GM12874 (cell line): Measurements from ENCODE around the gene FRMD4B.

ENCODE experiments used
- TF ChIP-seq, protein P1 (sequence below): IDR thresholded peaks from 2 replicates; pipeline ENCODE4 v1.5.1; 2011; ENCODE audit warnings: low read depth, mild to moderate bottlenecking, control low read depth, low read length, moderate library complexity; ENCODE audit not compliant: insufficient read depth

The FRMD4B gene

DNA sequence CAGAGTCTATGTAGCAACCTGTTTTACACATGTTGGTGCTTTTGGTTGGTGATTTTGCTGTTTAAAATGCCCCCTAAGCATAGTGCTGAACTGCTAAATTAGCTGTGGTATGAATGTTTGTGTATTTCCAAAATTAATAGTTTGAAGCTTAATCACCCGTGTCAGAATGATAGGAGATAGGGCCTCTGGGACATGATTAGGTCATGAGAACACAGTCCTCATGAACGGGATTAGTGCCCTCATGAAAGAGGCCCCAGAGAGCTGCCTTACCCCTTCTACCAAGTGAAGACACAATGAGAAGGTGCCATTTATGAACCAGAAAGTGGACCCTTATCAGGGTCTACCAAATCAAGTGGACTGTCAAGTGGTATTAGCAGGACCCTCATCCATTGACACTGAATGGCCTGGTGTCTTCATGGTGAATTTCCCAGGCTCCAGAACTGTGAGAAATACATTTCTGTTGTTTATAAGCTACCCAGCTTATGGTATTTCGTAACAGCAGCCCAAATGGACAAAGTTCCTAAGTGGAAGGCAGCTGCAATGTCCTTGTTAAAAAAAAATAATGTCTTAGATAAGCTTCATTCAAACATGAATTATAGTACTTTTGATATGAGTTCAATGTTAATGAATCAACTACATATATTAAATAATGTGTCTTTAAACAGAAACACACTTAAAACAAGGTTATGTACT lies 37.7 kb upstream of the FRMD4B start:
- TF ChIP-seq, protein P1, sequence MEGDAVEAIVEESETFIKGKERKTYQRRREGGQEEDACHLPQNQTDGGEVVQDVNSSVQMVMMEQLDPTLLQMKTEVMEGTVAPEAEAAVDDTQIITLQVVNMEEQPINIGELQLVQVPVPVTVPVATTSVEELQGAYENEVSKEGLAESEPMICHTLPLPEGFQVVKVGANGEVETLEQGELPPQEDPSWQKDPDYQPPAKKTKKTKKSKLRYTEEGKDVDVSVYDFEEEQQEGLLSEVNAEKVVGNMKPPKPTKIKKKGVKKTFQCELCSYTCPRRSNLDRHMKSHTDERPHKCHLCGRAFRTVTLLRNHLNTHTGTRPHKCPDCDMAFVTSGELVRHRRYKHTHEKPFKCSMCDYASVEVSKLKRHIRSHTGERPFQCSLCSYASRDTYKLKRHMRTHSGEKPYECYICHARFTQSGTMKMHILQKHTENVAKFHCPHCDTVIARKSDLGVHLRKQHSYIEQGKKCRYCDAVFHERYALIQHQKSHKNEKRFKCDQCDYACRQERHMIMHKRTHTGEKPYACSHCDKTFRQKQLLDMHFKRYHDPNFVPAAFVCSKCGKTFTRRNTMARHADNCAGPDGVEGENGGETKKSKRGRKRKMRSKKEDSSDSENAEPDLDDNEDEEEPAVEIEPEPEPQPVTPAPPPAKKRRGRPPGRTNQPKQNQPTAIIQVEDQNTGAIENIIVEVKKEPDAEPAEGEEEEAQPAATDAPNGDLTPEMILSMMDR = no peak

DNA sequence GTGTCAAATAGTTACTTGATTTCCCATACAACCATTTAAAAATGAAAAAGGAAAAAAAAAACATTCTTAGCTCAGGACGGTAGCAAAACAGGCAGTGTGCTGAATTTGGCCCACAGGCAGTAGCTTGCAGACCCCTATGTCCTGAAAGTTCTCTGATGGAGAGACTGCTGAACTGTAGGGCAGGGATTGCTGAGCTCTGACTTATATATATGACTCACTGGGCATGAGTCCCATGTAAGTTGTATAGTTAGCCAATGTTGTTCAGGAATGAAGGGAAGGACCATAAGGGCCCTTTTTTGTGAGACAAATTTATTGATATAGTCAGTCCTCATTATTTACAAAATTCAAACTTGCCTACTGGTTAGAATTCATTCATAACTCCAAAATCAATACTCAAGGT lies 36.9 kb upstream of the FRMD4B start:
- TF ChIP-seq, protein P1 = no peak

GRCh38 chr3:69420781-69421520 lies 35.1 kb upstream of the FRMD4B start:
- TF ChIP-seq, protein P1 = no peak

- TF ChIP-seq, protein P1 = no peak
Measured at GRCh38 chr3:69419276-69419675, 33.4 kb upstream of the FRMD4B start.

GRCh38 chr3:69417541-69418078 lies 31.7 kb upstream of the FRMD4B start:
- TF ChIP-seq, protein P1 = no peak

- TF ChIP-seq, protein P1 = no peak
Measured at GRCh38 chr3:69413551-69414207, 27.8 kb upstream of the FRMD4B start.

DNA sequence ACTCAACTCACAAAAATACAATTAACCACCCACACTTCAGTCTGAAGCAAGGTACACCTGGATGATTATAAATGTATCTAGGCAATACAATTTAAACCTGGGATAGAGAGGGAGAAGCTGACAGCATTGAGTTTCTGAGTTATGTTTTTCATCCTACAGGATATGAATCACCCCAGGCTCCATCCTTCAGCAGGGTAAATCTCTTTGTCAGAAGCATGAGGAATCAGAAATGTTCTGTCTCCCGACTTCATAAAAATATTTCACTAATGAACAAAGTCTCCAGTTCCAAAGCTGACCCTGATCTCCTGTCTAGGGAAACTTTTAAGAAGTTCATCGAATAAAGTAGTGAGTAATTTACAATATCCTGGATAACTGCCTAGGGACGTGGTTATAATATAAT lies 25.5 kb upstream of the FRMD4B start:
- TF ChIP-seq, protein P1 = no peak
